ENCODE results near the gene TNPO3.
A peak's percentile ranks its signal among the peaks of the same experiment; 100 is the strongest.

TNPO3 gene

GRCh38 chr7:128937647-128938543 lies 117.0 kb downstream of the TNPO3 start, which contains the start of gene IRF5:
Gene IRF5, plus strand, starts transcription at chr7:128937927. Its CDS starts 4,155 bp downstream, at chr7:128942082.
- in situ Hi-C loops (cut with MboI; ENCODE audit: low sequenced_read_pairs, unreplicated experiment) = no loop called here
- no peak for DNase-seq (ENCODE audit: low spot score)
- no peak for TF ChIP-seq CTCF (IDR thresholded peaks at IDR 0.05; ENCODE audit: borderline replicate concordance, control extremely low read depth, extremely low read depth, insufficient read depth, missing control alignments)

- in situ Hi-C loops (cut with MboI; ENCODE audit: low sequenced_read_pairs, unreplicated experiment) = no loop called here
- DNase-seq (ENCODE audit: low spot score) = no peak
- no peak for TF ChIP-seq CTCF (IDR thresholded peaks at IDR 0.05; ENCODE audit: borderline replicate concordance, control extremely low read depth, extremely low read depth, insufficient read depth, missing control alignments)
Measured at GRCh38 chr7:128937271-128937646, 117.7 kb downstream of the TNPO3 start.

- TF ChIP-seq CTCF (IDR thresholded peaks at IDR 0.05; ENCODE audit: borderline replicate concordance, control extremely low read depth, extremely low read depth, insufficient read depth, missing control alignments) = no peak
- DNase-seq (ENCODE audit: low spot score) = no peak
- in situ Hi-C loops (cut with MboI; ENCODE audit: low sequenced_read_pairs, unreplicated experiment) = no loop called here
Measured at GRCh38 chr7:128936798-128937197, 118.1 kb downstream of the TNPO3 start.

GRCh38 chr7:128935342-128935730 lies 119.6 kb downstream of the TNPO3 start:
- no peak for TF ChIP-seq CTCF (IDR thresholded peaks at IDR 0.05; ENCODE audit: borderline replicate concordance, control extremely low read depth, extremely low read depth, insufficient read depth, missing control alignments)
- in situ Hi-C loops (cut with MboI; ENCODE audit: low sequenced_read_pairs, unreplicated experiment) = no loop called here
- DNase-seq (ENCODE audit: low spot score) = no peak

- in situ Hi-C loops (cut with MboI; ENCODE audit: low sequenced_read_pairs, unreplicated experiment) = no loop called here
- no peak for TF ChIP-seq CTCF (IDR thresholded peaks at IDR 0.05; ENCODE audit: borderline replicate concordance, control extremely low read depth, extremely low read depth, insufficient read depth, missing control alignments)
- DNase-seq (ENCODE audit: low spot score) = peak; percentile 80
Measured at GRCh38 chr7:128934361-128935341, 120.3 kb downstream of the TNPO3 start.

- in situ Hi-C loops (cut with MboI; ENCODE audit: low sequenced_read_pairs, unreplicated experiment) = no loop called here
- DNase-seq (ENCODE audit: low spot score) = peak; percentile 79
- TF ChIP-seq CTCF (IDR thresholded peaks at IDR 0.05; ENCODE audit: borderline replicate concordance, control extremely low read depth, extremely low read depth, insufficient read depth, missing control alignments) = no peak
Measured at GRCh38 chr7:128933180-128933891, 121.6 kb downstream of the TNPO3 start.

Data from GM13976 (cell line).